HepG2 (cell line): ENCODE measurements around the gene PLXNA1. TPM values are rescaled to one million over a fixed set of nuclear protein-coding genes. Genes with fewer than 3 reads are reported as not detected.

Experiments
- ATAC-seq: fragments of 200-7000 bp; cut with Tn5 transposase; 3 replicates; pipeline ENCODE4 v1.9.1; 2020; ENCODE audit warnings: mild to moderate bottlenecking, moderate library complexity
- BruUV-seq: library from RNA; stranded (reverse); fragments of 400-500 nt; replicated peaks from 2 replicates; lab custom pipeline; 2021; lab: Mats Ljungman, UMichigan
- CTCF ChIA-PET: fragments of 300-600 bp; formaldehyde crosslinking; extraction: SDS; loops from one replicate; lab custom pipeline; 2021; ENCODE audit warnings: low total read pairs, inconsistent platforms, low intra/inter-chr PET ratio; lab: Yijun Ruan, JAX
- POLR2A ChIA-PET: fragments of 350-600 bp; sonication (Branson Sonifier 250); formaldehyde crosslinking; loops from one replicate; lab custom pipeline; 2020; ENCODE audit warnings: antibody characterized with exemption, inconsistent platforms; lab: Yijun Ruan, JAX
- DNase-seq: peaks from one replicate; pipeline ENCODE4 v3.0.0-alpha.2; 2015; ENCODE audit warnings: low spot score
- FAIRE-seq: peaks from 3 replicates; lab custom pipeline; 2011; peaks lifted over from hg19 to GRCh38; lab: Jason Lieb, UNC
- H2AFZ ChIP-seq: one replicate; pipeline ENCODE4 v1.6.1; 2011; ENCODE audit warnings: low read length, inconsistent platforms
- H3K27ac ChIP-seq: fragments of 300-600 bp; 3 replicates; pipeline ENCODE4 v1.8.0; 2011; ENCODE audit warnings: mixed run types, mild to moderate bottlenecking, mixed read lengths, low read length, inconsistent platforms; ENCODE audit not compliant: insufficient read depth; ENCODE audit errors: extremely low read length
- H3K27me3 ChIP-seq, 2 experiments: fragments of 200-600 bp in 1 of 2; 2 replicates in 1 of 2; 3 replicates in 1 of 2; pipeline versions ENCODE4 v1.6.0 to v1.8.0; 2011; ENCODE audit warnings: low read length in 2 of 2, mild to moderate bottlenecking in 2 of 2, moderate library complexity in 2 of 2, inconsistent platforms in 1 of 2; ENCODE audit not compliant: insufficient read depth in 2 of 2, control insufficient read depth in 1 of 2
- H3K36me3 ChIP-seq, 2 experiments: fragments of 200-600 bp in 1 of 2; replicated peaks in 1 of 2; 2 replicates in 1 of 2; 3 replicates in 1 of 2; pipeline versions ENCODE4 v1.5.1 to v1.8.0; 2011; ENCODE audit warnings: low read length in 2 of 2, inconsistent platforms in 1 of 2; ENCODE audit not compliant: insufficient read depth in 2 of 2, control insufficient read depth in 1 of 2
- H3K4me1 ChIP-seq: 2 replicates; pipeline ENCODE4 v1.5.1; 2012; ENCODE audit warnings: low read length, inconsistent platforms; ENCODE audit not compliant: insufficient read depth
- H3K4me2 ChIP-seq: 2 replicates; pipeline ENCODE4 v1.6.0; 2011; ENCODE audit warnings: low read depth, low read length, inconsistent platforms
- H3K4me3 ChIP-seq, 3 experiments: fragments of 200-600 bp in 1 of 3; sonication (generic), shearing (Covaris generic) in 1 of 3; replicated peaks in 1 of 3; 2 replicates each; pipeline ENCODE4 v1.5.1; 2011 to 2016; ENCODE audit warnings: low read length in 3 of 3, inconsistent platforms in 2 of 3, low read depth in 2 of 3, mild to moderate bottlenecking in 2 of 3, control low read depth in 1 of 3, mixed read lengths in 1 of 3; ENCODE audit not compliant: insufficient read depth in 1 of 3
- H3K79me2 ChIP-seq: one replicate; pipeline ENCODE4 v1.6.1; 2011; ENCODE audit warnings: low read length, inconsistent platforms; ENCODE audit not compliant: insufficient read depth
- H3K9ac ChIP-seq: 2 replicates; pipeline ENCODE4 v1.6.0; 2011; ENCODE audit warnings: mild to moderate bottlenecking, low read depth, low read length, inconsistent platforms; ENCODE audit not compliant: insufficient read depth
- H3K9me3 ChIP-seq: 2 replicates; pipeline ENCODE4 v1.5.1; 2012; ENCODE audit warnings: mild to moderate bottlenecking, low read length
- H4K20me1 ChIP-seq: 2 replicates; pipeline ENCODE4 v1.6.0; 2011; ENCODE audit warnings: inconsistent platforms, mild to moderate bottlenecking, low read length, moderate library complexity; ENCODE audit not compliant: insufficient read depth
- AGO2 ChIP-seq: fragments of 200-400 bp; formaldehyde crosslinking; optimal IDR thresholded peaks from 2 replicates; pipeline ENCODE3; 2017; ENCODE audit warnings: mild to moderate bottlenecking, low read depth, low read length, moderate library complexity
- MZF1 ChIP-seq: sonication (generic); formaldehyde crosslinking; IDR thresholded peaks from 2 replicates; pipeline ENCODE4 v1.8.1; 2023; ENCODE audit warnings: mild to moderate bottlenecking, missing genetic modification reagents, borderline replicate concordance
- RFX1 ChIP-seq: fragments of 450-650 bp; IDR thresholded peaks from 2 replicates; pipeline ENCODE4 v1.6.1; 2017
- ZNF790 ChIP-seq: sonication (generic); formaldehyde crosslinking; IDR thresholded peaks from 2 replicates; pipeline ENCODE4 v1.8.0; 2022; ENCODE audit warnings: missing genetic modification reagents, mild to moderate bottlenecking, borderline replicate concordance
- WGBS: methylation state at CpG from one replicate; pipeline ENCODE4 v1.1.6; 2017; ENCODE audit warnings: low lambda C conversion rate; 5-methylcytosine and 5-hydroxymethylcytosine counted together
- in situ Hi-C: cut with HindIII; loops from 2 replicates; pipeline ENCODE4 v1.10.0; 2017; ENCODE audit warnings: low pct_unique_long_range_greater_than_20kb; ENCODE audit not compliant: extremely low pct_ligation_motif_present
- intact Hi-C: fragments of 100-400 bp; cut with micrococcal nuclease; formaldehyde crosslinking; loops from one replicate; pipeline ENCODE4 v1.10.0; 2022; ENCODE audit not compliant: unreplicated experiment
- polyA plus RNA-seq, 8 experiments: library from polyadenylated mRNA; depleted of rRNA in 3 of 8; stranded (reverse) in 7 of 8; unstranded in 1 of 8; fragments of >200 nt; fragmentation: Illumina TruSeq in 4 of 8; extraction: Trizol in 4 of 8; gene quantifications; 2 replicates each; pipeline versions ENCODE4 v1.2.1 to v1.2.3, GENCODE V29; 2011 to 2016; ENCODE audit warnings: low read depth in 4 of 8, missing spikeins in 1 of 8, mixed read lengths in 1 of 8; ENCODE audit not compliant: insufficient read depth in 1 of 8
- total RNA-seq, 5 experiments: library from RNA; depleted of rRNA; stranded (reverse); fragments of >200 nt; fragmentation: Illumina TruSeq; extraction: Trizol; gene quantifications; 2 replicates each; pipeline ENCODE4 v1.2.3, GENCODE V29; 2016; ENCODE audit warnings: low read depth in 1 of 5

Gene PLXNA1
- total and polyA plus RNA-seq, 2 of the 13 experiments (the other 11 are each of a cell fraction or from before 2014, with no cell fraction given) = 16.6 to 18.2 TPM

DNA sequence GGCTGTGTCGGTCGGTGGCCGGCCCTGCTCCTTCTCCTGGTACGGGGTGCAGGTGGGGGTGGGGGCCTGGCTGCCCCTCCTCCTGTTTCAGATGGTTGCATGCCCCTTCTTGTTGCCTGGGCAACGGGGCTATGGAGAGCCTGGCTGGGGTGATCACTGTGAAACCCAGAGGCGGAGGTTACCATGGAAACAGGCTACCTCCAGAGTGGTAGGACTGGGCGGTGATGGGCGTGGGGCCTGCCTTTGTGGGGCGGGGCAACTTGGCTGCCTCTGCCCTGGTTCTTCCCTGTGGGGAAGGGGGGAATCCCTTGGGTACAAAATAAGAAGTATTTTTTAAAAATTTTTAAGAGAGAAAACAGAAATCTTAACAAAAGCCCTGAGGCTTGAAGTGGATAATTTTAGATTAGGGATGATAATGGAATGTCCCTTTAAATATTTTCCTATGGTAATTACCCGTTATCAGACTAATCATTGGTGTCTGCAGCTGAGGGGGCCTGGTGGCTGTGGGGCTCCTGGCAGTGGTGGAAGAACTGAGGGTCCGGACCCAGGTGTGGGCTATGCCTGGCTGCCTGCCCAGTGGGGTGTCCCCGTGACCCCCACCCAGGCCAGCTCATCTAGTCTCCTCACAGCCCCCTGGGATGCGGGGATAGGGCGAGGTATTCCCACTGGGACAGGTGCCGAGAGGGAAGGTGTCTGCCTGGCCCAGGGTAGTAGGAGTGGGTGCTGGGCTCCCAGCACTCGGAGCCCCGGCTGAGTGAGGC, 32.5 kb downstream of the PLXNA1 start:
- no peak for FAIRE-seq
- no peaks in the 10 kb centered on the region for H3K9me3 ChIP-seq

DNA sequence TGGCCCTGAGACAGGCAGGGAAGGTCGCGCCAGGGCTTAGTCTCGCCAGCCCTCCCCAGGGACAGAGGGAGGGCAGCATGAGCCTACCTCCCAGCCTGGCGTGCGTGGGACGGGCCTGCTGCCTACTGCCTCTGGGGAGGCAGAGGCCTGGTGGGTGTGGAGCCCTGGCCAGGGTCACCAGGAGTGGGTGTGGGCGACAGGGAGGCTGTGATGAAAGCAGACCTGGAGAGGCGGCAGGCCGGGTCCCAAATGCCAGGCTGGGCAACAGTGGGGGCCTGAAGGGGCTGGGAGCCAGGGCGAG, 33.1 kb downstream of the PLXNA1 start:
- Histone ChIP-seq H3K4me1 (no peaks in the 10 kb centered on the region), H3K27me3 (no peaks in the 10 kb centered on the region; a peak in 1 of 5 replicates), H4K20me1 (no peaks in the 10 kb centered on the region), H3K4me2 (no peak overlapping the region), H3K79me2 (no peaks in the 10 kb centered on the region), H3K36me3 (peaks cover 28 to 38% of the 10 kb centered on the region in 2 experiments; a peak in 4 of 5 replicates), H3K9ac (no peak overlapping the region), H2AFZ (no peak overlapping the region), H3K27ac (no peak overlapping the region), H3K4me3 (no peak overlapping the region), H3K9me3 (no peaks in the 10 kb centered on the region)
- WGBS = 98% methylated on average over 10 of the region's 10 CpGs
- no peak for DNase-seq
- in situ Hi-C loops (no loop called here), intact Hi-C loops (no loop called here)
- ChIA-PET CTCF (no interaction called here), POLR2A (no interaction called here)
- BruUV-seq = no TSS peak
- TF ChIP-seq ZNF790 (CRISPR knock-in tag) (no peak), AGO2 (peak; percentile 21)
- FAIRE-seq = no peak
- ATAC-seq = no peak

More for the DNA sequence above, 32.5 kb downstream of the PLXNA1 start:
- Histone ChIP-seq H3K9ac (no peak overlapping the region), H3K4me3 (no peak overlapping the region), H3K79me2 (no peaks in the 10 kb centered on the region), H4K20me1 (no peaks in the 10 kb centered on the region), H3K4me2 (no peak overlapping the region), H3K27ac (no peak overlapping the region), H3K36me3 (peaks cover 27 to 36% of the 10 kb centered on the region in 2 experiments; a peak in 4 of 5 replicates), H3K27me3 (no peaks in the 10 kb centered on the region; a peak in 1 of 5 replicates), H3K4me1 (no peaks in the 10 kb centered on the region), H2AFZ (no peak overlapping the region)
- intact Hi-C loops (no loop called here), in situ Hi-C loops (no loop called here)
- no TSS peak for BruUV-seq
- 96% methylated on average over 14 of the region's 17 CpGs for whole genome bisulfite sequencing
- ChIA-PET CTCF (no interaction called here), POLR2A (no interaction called here)
- ATAC-seq (no peak), DNase-seq (no peak)
- TF ChIP-seq RFX1 (peak; percentile 43; the same call in 1 of the 2 replicates), MZF1 (CRISPR knock-in tag) (no peak)
